Measurements from ENCODE around the gene PLXNA4.

GRCh38 chr7:132416395-132416794 is 159.9 kb downstream of the PLXNA4 start:
- TF ChIP-seq CTCF (IDR thresholded peaks at IDR 0.05; ENCODE audit: low read depth, low read length) (no peak), POLR2A (IDR thresholded peaks at IDR 0.05; ENCODE audit: extremely low read depth, insufficient read length) (no peak), MYC (IDR thresholded peaks at IDR 0.05; ENCODE audit: low read depth, low read length) (no peak)
